SK-N-SH treated with all-trans-retinoic acid at 6 μM for 48 hours (cell line): ENCODE measurements around the gene SRGAP1.

Source experiments
- ATAC-seq: fragments of 200-7000 bp; cut with Tn5 transposase; 3 replicates; pipeline ENCODE4 v1.9.1; 2020; ENCODE audit warnings: mild to moderate bottlenecking, moderate library complexity
- ARNTL ChIP-seq: fragments of 450-650 bp; formaldehyde crosslinking; IDR thresholded peaks from 2 replicates; pipeline ENCODE4 v1.5.0; 2020; ENCODE audit warnings: low read depth, mild to moderate bottlenecking, moderate library complexity, borderline replicate concordance
- BACH2 ChIP-seq: fragments of 250-450 bp; sonication (Bioruptor Pico); IDR thresholded peaks from 2 replicates; pipeline ENCODE4 v1.9.0; 2021; ENCODE audit warnings: mild to moderate bottlenecking, borderline replicate concordance
- CSDC2 ChIP-seq: fragments of 250-450 bp; sonication (Bioruptor Pico); IDR thresholded peaks from 2 replicates; pipeline ENCODE4 v1.5.0; 2020; ENCODE audit warnings: mild to moderate bottlenecking, moderate library complexity
- ESRRG ChIP-seq: fragments of 250-450 bp; sonication (Bioruptor Pico); IDR thresholded peaks from 2 replicates; pipeline ENCODE4 v1.6.1; 2021; ENCODE audit warnings: mild to moderate bottlenecking
- GLIS3 ChIP-seq: fragments of 250-450 bp; sonication (Bioruptor Pico); IDR thresholded peaks from 2 replicates; pipeline ENCODE4 v1.5.0; 2020; ENCODE audit warnings: mild to moderate bottlenecking, moderate library complexity
- ISL1 ChIP-seq: fragments of 250-450 bp; sonication (Bioruptor Pico); IDR thresholded peaks from 2 replicates; pipeline ENCODE4 v2.1.2; 2022; ENCODE audit warnings: mild to moderate bottlenecking, moderate library complexity
- RARB ChIP-seq: fragments of 250-450 bp; sonication (Bioruptor Pico); IDR thresholded peaks from 2 replicates; pipeline ENCODE4 v1.8.0; 2021; ENCODE audit warnings: mild to moderate bottlenecking, moderate library complexity
- SNAI2 ChIP-seq: fragments of 250-450 bp; sonication (Bioruptor Pico); IDR thresholded peaks from 2 replicates; pipeline ENCODE4 v1.5.0; 2020; ENCODE audit warnings: mild to moderate bottlenecking, moderate library complexity
- TCF4 ChIP-seq: fragments of 250-450 bp; sonication (Bioruptor Pico); IDR thresholded peaks from 2 replicates; pipeline ENCODE4 v1.8.0; 2021; ENCODE audit warnings: mild to moderate bottlenecking, moderate library complexity, borderline replicate concordance
- ZC3H10 ChIP-seq: fragments of 250-450 bp; sonication (Bioruptor Pico); IDR thresholded peaks from 2 replicates; pipeline ENCODE4 v1.5.1; 2021; ENCODE audit warnings: mild to moderate bottlenecking, moderate library complexity
- ZFP30 ChIP-seq: fragments of 450-650 bp; formaldehyde crosslinking; IDR thresholded peaks from 2 replicates; pipeline ENCODE4 v1.5.0; 2022; ENCODE audit warnings: mild to moderate bottlenecking, moderate library complexity
- ZNF565 ChIP-seq: fragments of 450-650 bp; formaldehyde crosslinking; conservative IDR thresholded peaks from 2 replicates; pipeline ENCODE4 v1.5.0; 2020; ENCODE audit warnings: low read depth, mild to moderate bottlenecking, moderate library complexity
- ZNF70 ChIP-seq: fragments of 450-650 bp; formaldehyde crosslinking; IDR thresholded peaks from 2 replicates; pipeline ENCODE4 v1.5.0; 2020; ENCODE audit warnings: mild to moderate bottlenecking, moderate library complexity
- ZNF8 ChIP-seq: fragments of 450-650 bp; formaldehyde crosslinking; IDR thresholded peaks from 2 replicates; pipeline ENCODE4 v1.5.0; 2020; ENCODE audit warnings: mild to moderate bottlenecking, moderate library complexity
- TF ChIP-seq, protein P1 (sequence below): fragments of 250-450 bp; sonication (Bioruptor Pico); IDR thresholded peaks from 2 replicates; pipeline ENCODE4 v1.8.0; 2021; ENCODE audit warnings: low read depth, mild to moderate bottlenecking, moderate library complexity, borderline replicate concordance
- TF ChIP-seq, protein P2 (sequence below): fragments of 250-450 bp; sonication (Bioruptor Pico); IDR thresholded peaks from 2 replicates; pipeline ENCODE4 v1.5.0; 2020; ENCODE audit warnings: mild to moderate bottlenecking, moderate library complexity
- TF ChIP-seq, protein P3 (sequence below): fragments of 250-450 bp; sonication (Bioruptor Pico); IDR thresholded peaks from 2 replicates; pipeline ENCODE4 v1.8.0; 2020; ENCODE audit warnings: mild to moderate bottlenecking, moderate library complexity, borderline replicate concordance
- TF ChIP-seq, protein P4 (sequence below): fragments of 250-450 bp; sonication (Bioruptor Pico); IDR thresholded peaks from 2 replicates; pipeline ENCODE4 v1.5.1; 2021; ENCODE audit warnings: mild to moderate bottlenecking, moderate library complexity
- TF ChIP-seq, protein P5 (sequence below): fragments of 250-450 bp; sonication (Bioruptor Pico); IDR thresholded peaks from 2 replicates; pipeline ENCODE4 v1.5.1; 2020; ENCODE audit warnings: low read depth, mild to moderate bottlenecking, moderate library complexity

SRGAP1 gene

DNA sequence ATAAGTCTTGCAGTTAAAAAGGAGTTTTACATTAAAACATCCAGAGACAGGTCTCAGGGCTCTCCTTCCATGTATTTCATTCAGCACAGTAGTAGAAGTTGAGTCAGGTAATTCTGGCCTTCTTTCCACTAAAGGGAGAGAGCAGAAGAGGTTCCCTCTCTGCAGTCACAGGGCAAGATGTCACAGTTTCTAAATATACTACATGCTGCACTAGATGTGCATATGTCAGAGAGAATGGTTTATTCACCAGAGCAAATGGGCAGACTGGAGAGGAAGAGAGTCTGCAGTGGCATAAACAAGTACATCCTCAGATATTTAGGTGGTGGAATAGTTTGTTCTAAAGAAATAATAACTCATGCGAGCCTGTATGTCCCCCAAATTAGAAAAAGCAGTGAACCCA, 245.5 kb downstream of the SRGAP1 start:
- no peak for TF ChIP-seq ZFP30
- TF ChIP-seq BACH2 (CRISPR knock-in tag) = no peak
- TF ChIP-seq, protein P1, sequence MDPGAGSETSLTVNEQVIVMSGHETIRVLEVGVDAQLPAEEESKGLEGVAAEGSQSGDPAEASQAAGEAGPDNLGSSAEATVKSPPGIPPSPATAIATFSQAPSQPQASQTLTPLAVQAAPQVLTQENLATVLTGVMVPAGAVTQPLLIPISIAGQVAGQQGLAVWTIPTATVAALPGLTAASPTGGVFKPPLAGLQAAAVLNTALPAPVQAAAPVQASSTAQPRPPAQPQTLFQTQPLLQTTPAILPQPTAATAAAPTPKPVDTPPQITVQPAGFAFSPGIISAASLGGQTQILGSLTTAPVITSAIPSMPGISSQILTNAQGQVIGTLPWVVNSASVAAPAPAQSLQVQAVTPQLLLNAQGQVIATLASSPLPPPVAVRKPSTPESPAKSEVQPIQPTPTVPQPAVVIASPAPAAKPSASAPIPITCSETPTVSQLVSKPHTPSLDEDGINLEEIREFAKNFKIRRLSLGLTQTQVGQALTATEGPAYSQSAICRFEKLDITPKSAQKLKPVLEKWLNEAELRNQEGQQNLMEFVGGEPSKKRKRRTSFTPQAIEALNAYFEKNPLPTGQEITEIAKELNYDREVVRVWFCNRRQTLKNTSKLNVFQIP (CRISPR knock-in tag) = no peak
- TF ChIP-seq TCF4 = no peak
- no peak for TF ChIP-seq GLIS3
- TF ChIP-seq ZNF565 (CRISPR knock-in tag) = no peak
- TF ChIP-seq, all 23 proteins: peak for 0
- ATAC-seq = no peak

DNA sequence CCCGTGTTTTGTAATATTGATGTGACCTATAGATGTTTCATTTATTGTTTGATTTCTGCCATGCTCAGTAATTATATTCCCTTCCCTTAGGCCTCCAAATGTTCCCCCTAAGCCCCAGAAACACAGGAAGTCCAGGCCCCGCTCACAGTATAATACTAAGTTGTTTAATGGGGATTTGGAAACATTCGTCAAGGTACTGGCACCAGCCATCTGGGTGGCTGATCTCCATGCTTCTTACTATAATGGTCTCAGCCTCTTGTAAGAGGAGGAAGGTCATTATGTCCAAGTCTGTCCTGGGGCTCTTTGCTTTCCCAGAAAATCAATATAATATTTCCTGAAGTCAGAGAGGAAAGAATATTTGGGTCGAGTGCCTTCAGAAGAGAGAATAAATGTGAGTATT, 246.7 kb downstream of the SRGAP1 start:
- ATAC-seq = no peak
- TF ChIP-seq ZNF70 (CRISPR knock-in tag) (no peak; the same call in 1 of the 2 replicates), ESRRG (CRISPR knock-in tag) (no peak), ISL1 (no peak), ZFP30 (no peak), GLIS3 (no peak), CSDC2 (CRISPR knock-in tag) (no peak)
- TF ChIP-seq, protein P1 (CRISPR knock-in tag) = no peak
- TF ChIP-seq, protein P2, sequence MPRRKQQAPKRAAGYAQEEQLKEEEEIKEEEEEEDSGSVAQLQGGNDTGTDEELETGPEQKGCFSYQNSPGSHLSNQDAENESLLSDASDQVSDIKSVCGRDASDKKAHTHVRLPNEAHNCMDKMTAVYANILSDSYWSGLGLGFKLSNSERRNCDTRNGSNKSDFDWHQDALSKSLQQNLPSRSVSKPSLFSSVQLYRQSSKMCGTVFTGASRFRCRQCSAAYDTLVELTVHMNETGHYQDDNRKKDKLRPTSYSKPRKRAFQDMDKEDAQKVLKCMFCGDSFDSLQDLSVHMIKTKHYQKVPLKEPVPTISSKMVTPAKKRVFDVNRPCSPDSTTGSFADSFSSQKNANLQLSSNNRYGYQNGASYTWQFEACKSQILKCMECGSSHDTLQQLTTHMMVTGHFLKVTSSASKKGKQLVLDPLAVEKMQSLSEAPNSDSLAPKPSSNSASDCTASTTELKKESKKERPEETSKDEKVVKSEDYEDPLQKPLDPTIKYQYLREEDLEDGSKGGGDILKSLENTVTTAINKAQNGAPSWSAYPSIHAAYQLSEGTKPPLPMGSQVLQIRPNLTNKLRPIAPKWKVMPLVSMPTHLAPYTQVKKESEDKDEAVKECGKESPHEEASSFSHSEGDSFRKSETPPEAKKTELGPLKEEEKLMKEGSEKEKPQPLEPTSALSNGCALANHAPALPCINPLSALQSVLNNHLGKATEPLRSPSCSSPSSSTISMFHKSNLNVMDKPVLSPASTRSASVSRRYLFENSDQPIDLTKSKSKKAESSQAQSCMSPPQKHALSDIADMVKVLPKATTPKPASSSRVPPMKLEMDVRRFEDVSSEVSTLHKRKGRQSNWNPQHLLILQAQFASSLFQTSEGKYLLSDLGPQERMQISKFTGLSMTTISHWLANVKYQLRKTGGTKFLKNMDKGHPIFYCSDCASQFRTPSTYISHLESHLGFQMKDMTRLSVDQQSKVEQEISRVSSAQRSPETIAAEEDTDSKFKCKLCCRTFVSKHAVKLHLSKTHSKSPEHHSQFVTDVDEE = no peak
- TF ChIP-seq, protein P3, sequence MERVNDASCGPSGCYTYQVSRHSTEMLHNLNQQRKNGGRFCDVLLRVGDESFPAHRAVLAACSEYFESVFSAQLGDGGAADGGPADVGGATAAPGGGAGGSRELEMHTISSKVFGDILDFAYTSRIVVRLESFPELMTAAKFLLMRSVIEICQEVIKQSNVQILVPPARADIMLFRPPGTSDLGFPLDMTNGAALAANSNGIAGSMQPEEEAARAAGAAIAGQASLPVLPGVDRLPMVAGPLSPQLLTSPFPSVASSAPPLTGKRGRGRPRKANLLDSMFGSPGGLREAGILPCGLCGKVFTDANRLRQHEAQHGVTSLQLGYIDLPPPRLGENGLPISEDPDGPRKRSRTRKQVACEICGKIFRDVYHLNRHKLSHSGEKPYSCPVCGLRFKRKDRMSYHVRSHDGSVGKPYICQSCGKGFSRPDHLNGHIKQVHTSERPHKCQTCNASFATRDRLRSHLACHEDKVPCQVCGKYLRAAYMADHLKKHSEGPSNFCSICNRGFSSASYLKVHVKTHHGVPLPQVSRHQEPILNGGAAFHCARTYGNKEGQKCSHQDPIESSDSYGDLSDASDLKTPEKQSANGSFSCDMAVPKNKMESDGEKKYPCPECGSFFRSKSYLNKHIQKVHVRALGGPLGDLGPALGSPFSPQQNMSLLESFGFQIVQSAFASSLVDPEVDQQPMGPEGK (CRISPR knock-in tag) = no peak
- TF ChIP-seq, protein P4, sequence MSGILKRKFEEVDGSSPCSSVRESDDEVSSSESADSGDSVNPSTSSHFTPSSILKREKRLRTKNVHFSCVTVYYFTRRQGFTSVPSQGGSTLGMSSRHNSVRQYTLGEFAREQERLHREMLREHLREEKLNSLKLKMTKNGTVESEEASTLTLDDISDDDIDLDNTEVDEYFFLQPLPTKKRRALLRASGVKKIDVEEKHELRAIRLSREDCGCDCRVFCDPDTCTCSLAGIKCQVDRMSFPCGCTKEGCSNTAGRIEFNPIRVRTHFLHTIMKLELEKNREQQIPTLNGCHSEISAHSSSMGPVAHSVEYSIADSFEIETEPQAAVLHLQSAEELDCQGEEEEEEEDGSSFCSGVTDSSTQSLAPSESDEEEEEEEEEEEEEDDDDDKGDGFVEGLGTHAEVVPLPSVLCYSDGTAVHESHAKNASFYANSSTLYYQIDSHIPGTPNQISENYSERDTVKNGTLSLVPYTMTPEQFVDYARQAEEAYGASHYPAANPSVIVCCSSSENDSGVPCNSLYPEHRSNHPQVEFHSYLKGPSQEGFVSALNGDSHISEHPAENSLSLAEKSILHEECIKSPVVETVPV = no peak

DNA sequence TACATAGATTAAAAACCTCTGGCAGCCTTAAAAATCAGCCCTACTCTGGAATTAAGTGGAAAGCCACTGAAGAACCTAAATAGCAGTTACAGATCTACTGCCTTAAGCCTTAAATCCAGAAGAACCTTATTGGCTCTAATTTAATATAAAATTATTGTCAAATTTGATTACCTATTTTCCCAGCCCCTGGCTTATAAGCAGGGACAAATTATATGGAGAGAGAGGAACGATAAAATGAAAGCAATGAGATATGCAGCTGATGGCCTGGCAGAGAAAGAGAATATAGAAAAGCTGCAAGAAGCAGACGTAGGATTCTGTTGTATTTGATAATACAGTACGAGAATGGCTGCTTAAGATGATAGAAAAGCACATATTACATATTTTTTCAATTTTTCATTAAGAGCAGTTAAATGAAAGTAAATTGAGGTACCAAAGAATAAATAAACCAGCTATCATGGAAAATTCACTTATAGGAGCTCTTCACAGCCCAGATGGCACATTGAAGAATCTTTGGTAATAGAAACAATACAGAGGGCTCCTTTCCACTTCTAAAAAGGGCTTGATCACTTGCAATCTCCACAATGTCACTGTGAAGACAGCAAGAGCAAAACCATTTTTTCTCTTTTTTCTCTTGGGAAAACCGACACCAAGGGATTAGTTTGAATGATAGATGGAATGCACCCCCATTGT, 248.2 kb downstream of the SRGAP1 start:
- no peak for ATAC-seq
- TF ChIP-seq, protein P2 = peak; percentile 64; the same call in 1 of the 2 replicates
- no peak for TF ChIP-seq ZNF8 (CRISPR knock-in tag)
- peak; percentile 83 for TF ChIP-seq TCF4
- peak; percentile 49 for TF ChIP-seq ISL1
- no peak for TF ChIP-seq RARB (CRISPR knock-in tag)
- TF ChIP-seq, protein P1 (CRISPR knock-in tag) = no peak
- TF ChIP-seq, protein P5, sequence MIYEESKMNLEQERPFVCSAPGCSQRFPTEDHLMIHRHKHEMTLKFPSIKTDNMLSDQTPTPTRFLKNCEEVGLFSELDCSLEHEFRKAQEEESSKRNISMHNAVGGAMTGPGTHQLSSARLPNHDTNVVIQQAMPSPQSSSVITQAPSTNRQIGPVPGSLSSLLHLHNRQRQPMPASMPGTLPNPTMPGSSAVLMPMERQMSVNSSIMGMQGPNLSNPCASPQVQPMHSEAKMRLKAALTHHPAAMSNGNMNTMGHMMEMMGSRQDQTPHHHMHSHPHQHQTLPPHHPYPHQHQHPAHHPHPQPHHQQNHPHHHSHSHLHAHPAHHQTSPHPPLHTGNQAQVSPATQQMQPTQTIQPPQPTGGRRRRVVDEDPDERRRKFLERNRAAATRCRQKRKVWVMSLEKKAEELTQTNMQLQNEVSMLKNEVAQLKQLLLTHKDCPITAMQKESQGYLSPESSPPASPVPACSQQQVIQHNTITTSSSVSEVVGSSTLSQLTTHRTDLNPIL = no peak
- TF ChIP-seq SNAI2 (CRISPR knock-in tag) = no peak
- no peak for TF ChIP-seq ZC3H10
- TF ChIP-seq ARNTL = no peak
- TF ChIP-seq, protein P4 = no peak
